GM19099 (cell line): ENCODE measurements around the gene NRG3.

Experiments
- POLR2A ChIP-seq: IDR thresholded peaks from 3 replicates; pipeline ENCODE4 v1.6.1; 2011; ENCODE audit warnings: low read depth; ENCODE audit not compliant: insufficient read length; ENCODE audit errors: extremely low read depth

NRG3 gene

GRCh38 chr10:82492647-82493046 lies 617.7 kb downstream of the NRG3 start:
- TF ChIP-seq POLR2A, result no peak

- TF ChIP-seq POLR2A, result no peak
Measured at GRCh38 chr10:82496114-82496513, 621.1 kb downstream of the NRG3 start.

- no peak for TF ChIP-seq POLR2A
Measured at GRCh38 chr10:82497439-82497838, 622.4 kb downstream of the NRG3 start.

DNA sequence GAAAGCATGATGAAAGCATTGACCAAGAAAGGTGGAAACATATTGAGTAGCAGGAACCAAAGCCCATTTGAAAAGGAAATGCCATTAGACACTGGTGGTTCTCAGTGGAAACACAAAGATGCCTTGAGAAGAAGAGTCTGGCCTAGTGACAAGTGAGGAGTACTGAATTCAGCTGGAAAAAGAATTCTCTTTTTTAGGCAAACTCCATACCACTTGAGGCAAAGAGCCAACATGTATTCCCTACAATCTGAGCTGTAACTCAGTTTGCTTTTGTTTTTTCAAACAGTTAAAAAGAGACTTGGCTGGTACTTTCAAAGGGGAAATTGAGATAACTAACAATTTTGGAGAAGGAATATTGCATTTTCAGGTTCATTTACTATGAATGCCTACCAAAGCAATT lies 624.0 kb downstream of the NRG3 start:
- TF ChIP-seq POLR2A, result no peak

DNA sequence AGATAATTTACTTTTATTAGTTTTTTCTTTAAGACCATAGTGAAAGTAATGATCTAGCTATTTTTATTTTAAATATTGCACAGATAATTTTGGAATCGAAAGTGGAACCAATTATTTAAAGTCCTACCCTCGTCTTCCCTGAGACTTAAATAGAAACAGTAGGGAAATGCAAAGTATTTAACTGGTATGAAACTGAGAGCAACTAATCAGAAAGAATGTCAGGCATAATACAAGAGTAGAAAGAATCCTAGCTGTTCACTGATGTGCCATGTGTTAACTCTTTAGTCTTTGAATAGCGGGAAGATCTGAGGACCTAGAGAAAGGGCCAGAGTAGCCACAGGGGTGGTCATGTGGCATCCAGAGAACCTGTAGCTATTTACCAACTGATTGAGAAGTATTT lies 630.0 kb downstream of the NRG3 start:
- TF ChIP-seq POLR2A, result no peak

DNA sequence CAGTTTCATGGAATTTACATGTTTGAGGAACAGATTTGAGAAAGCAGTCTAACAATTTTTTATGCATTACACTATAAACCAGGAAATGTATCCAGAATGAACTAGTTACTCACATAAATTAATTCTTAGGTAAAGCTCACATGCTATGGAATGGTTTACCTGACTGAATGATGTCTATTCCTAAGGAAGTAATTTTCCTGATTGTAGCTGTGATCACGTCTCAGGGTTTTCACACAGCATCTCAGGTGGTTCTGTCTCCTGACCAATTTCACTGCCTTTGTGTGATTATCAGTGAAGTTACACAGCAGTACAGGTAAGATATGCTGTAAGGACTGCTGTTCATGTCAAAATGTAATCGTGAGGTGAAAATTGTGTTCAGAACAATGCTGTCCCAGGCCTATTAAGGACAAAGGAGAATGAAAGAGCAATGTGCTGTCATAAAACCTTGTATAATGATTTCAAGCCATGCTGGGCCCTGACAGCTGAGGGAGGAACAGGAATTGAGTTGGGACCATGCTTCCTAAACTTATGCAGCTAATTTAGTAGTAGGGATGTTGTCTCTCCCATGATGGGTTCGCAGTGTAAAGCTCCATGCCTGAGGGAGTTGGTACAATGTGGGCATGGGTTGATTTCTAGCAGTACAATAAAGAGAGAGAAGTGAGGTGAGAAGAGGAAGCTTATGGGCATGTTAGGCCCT lies 631.8 kb downstream of the NRG3 start:
- no peak for TF ChIP-seq POLR2A

DNA sequence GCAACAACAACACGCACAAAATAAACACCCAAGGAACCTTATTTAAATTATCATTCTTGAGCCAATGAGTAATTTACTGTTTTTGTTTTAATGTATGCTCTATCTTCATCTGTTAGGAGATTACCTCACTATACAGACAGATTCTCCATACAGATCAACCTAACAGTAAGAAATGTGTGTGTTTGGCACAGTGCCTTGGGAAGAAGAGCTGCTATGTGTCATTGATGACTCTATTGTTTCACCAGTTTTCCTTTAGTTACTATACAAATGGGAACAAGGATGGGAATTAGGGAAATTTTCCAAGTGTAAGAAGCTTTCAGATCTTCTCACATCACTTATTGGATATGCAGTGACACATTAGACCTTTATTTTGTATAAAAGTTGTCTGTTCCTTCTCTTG lies 640.3 kb downstream of the NRG3 start:
- no peak for TF ChIP-seq POLR2A

- TF ChIP-seq POLR2A, result no peak
Measured at GRCh38 chr10:82529062-82529461, 654.1 kb downstream of the NRG3 start.

GRCh38 chr10:82535457-82535856 lies 660.5 kb downstream of the NRG3 start:
- no peak for TF ChIP-seq POLR2A

DNA sequence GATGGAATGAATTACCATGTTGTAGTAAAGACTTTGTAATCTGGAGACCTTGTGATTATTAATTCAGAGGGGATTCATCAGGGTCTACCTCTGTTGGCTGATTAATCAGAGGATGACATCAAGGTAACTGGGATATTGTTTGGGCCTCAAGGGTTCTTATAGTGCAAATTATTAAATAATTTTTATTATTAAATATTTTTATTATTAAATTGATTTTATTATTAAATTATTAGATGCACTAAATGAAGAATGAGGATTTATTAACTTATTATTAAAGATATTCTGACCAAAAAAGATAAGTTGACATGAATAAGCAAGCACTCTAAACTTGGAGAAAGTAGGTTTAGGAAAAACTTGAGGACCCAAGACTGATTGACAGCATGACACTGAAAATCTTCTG lies 661.7 kb downstream of the NRG3 start:
- TF ChIP-seq POLR2A, result no peak

GRCh38 chr10:82538272-82538671 lies 663.3 kb downstream of the NRG3 start:
- TF ChIP-seq POLR2A, result no peak

GRCh38 chr10:82543631-82544030 lies 668.6 kb downstream of the NRG3 start:
- TF ChIP-seq POLR2A, result no peak

GRCh38 chr10:82544377-82544776 lies 669.4 kb downstream of the NRG3 start:
- no peak for TF ChIP-seq POLR2A

GRCh38 chr10:82551506-82551905 lies 676.5 kb downstream of the NRG3 start:
- no peak for TF ChIP-seq POLR2A

DNA sequence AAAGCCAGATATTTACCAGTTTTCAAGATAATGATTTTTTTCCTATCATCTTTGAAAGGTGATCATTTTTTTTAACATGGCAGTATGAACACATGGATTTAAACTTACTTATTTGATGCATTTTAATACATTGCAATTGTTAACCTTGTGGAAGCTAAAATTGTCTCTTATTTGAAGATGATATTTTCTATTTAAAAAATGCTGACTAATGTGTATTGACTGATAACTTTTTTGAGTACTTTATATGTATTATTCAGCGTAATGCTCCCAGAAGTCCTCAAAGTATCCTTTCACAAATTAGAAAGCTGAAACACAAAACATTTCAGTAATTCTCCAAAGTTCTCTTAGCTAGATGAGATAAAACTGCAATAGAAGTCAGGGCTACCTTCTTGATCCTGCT lies 677.3 kb downstream of the NRG3 start:
- no peak for TF ChIP-seq POLR2A

GRCh38 chr10:82554381-82554780 lies 679.4 kb downstream of the NRG3 start:
- TF ChIP-seq POLR2A, result no peak

- no peak for TF ChIP-seq POLR2A
Measured at GRCh38 chr10:82558014-82558607, 683.1 kb downstream of the NRG3 start.
